Measurements from ENCODE around the gene ERG.

The ERG gene

GRCh38 chr21:38420140-38420539 lies 78.1 kb downstream of the ERG start:
- no peak overlapping the region for H3K4ac ChIP-seq (ENCODE audit: low read length)
- no peak overlapping the region for H2AFZ ChIP-seq (ENCODE audit: low read length)
- no peak overlapping the region for H2BK15ac ChIP-seq (ENCODE audit: low read length)
- H4K91ac ChIP-seq (ENCODE audit: low read depth, low read length, poor library complexity) = no peak overlapping the region
- H2BK5ac ChIP-seq (ENCODE audit: low read length) = no peak overlapping the region
- peaks cover 0 to 5% (median 0%) of the 10 kb centered on the region in 3 experiments for H3K27me3 ChIP-seq (ENCODE audit: control insufficient read depth in 3 of 3, insufficient read depth in 3 of 3, low read depth in 1 of 3, low read length in 3 of 3)
- H3K23ac ChIP-seq (ENCODE audit: low read depth, low read length, poor library complexity) = no peak overlapping the region
- no CpG with 5 or more reads among the region's 3 CpGs for WGBS, 2 donors (ENCODE audit: extremely low coverage in 2 of 2, insufficient read length in 2 of 2, insufficient replicate concordance in 1 of 2)
- H3K9me3 ChIP-seq (replicated peaks in 1 of 2; ENCODE audit: control insufficient read depth in 2 of 2, insufficient read depth in 1 of 2, low read depth in 1 of 2, low read length in 2 of 2) = no peaks in the 10 kb centered on the region
- H2BK120ac ChIP-seq (ENCODE audit: low read depth, low read length) = no peak overlapping the region
- H4K8ac ChIP-seq (ENCODE audit: low read depth, low read length) = no peak overlapping the region
- no peaks in the 10 kb centered on the region for H3K79me1 ChIP-seq (ENCODE audit: low read depth, low read length)
- no peaks in the 10 kb centered on the region for H3K36me3 ChIP-seq (replicated peaks in 1 of 2; ENCODE audit: control insufficient read depth in 2 of 2, insufficient read depth in 2 of 2, low read length in 2 of 2)
- no peak overlapping the region for H2BK12ac ChIP-seq (ENCODE audit: low read length)
- H2AK5ac ChIP-seq (ENCODE audit: low read depth, low read length) = no peak overlapping the region
- H3K4me1 ChIP-seq (ENCODE audit: control insufficient read depth in 2 of 2, insufficient read depth in 1 of 2, low read depth in 1 of 2, low read length in 2 of 2) = peaks cover 0 to 8% of the 10 kb centered on the region in 2 donors
- H3K14ac ChIP-seq (ENCODE audit: low read length) = no peak overlapping the region
- H3K4me3 ChIP-seq (ENCODE audit: low read length in 2 of 2) = no peak overlapping the region
- no peak overlapping the region for H3K18ac ChIP-seq (ENCODE audit: low read length)
- no peak overlapping the region for H3K4me2 ChIP-seq (ENCODE audit: insufficient read depth, low read length, poor library complexity, severe bottlenecking)
- H3K9ac ChIP-seq (ENCODE audit: low read depth, low read length, poor library complexity) = no peak overlapping the region
- DNase-seq (ENCODE audit: low spot score) = no peak
- no peak overlapping the region for H3K27ac ChIP-seq (replicated peaks; ENCODE audit: low read length)

- no peak for DNase-seq (ENCODE audit: low spot score)
- no CpG with 5 or more reads among the region's 5 CpGs for WGBS, 2 donors (ENCODE audit: extremely low coverage in 2 of 2, insufficient read length in 2 of 2, insufficient replicate concordance in 1 of 2)
- Histone ChIP-seq H4K91ac (ENCODE audit: low read depth, low read length, poor library complexity) (no peak overlapping the region), H2BK12ac (ENCODE audit: low read length) (no peak overlapping the region), H3K27me3 (ENCODE audit: control insufficient read depth in 3 of 3, insufficient read depth in 3 of 3, low read depth in 1 of 3, low read length in 3 of 3) (peaks cover 0 to 5% (median 0%) of the 10 kb centered on the region in 3 experiments), H3K4ac (ENCODE audit: low read length) (no peak overlapping the region), H2AK5ac (ENCODE audit: low read depth, low read length) (no peak overlapping the region), H3K9ac (ENCODE audit: low read depth, low read length, poor library complexity) (no peak overlapping the region), H2AFZ (ENCODE audit: low read length) (no peak overlapping the region), H3K79me1 (ENCODE audit: low read depth, low read length) (no peaks in the 10 kb centered on the region), H3K4me3 (ENCODE audit: low read length in 2 of 2) (no peak overlapping the region), H3K9me3 (replicated peaks in 1 of 2; ENCODE audit: control insufficient read depth in 2 of 2, insufficient read depth in 1 of 2, low read depth in 1 of 2, low read length in 2 of 2) (peaks cover 0 to 1% of the 10 kb centered on the region in 2 donors), H3K14ac (ENCODE audit: low read length) (no peak overlapping the region), H3K27ac (replicated peaks; ENCODE audit: low read length) (no peak overlapping the region), H3K18ac (ENCODE audit: low read length) (no peak overlapping the region), H2BK5ac (ENCODE audit: low read length) (no peak overlapping the region), H3K23ac (ENCODE audit: low read depth, low read length, poor library complexity) (no peak overlapping the region), H3K36me3 (replicated peaks in 1 of 2; ENCODE audit: control insufficient read depth in 2 of 2, insufficient read depth in 2 of 2, low read length in 2 of 2) (no peaks in the 10 kb centered on the region), H3K4me2 (ENCODE audit: insufficient read depth, low read length, poor library complexity, severe bottlenecking) (no peak overlapping the region), H3K4me1 (ENCODE audit: control insufficient read depth in 2 of 2, insufficient read depth in 1 of 2, low read depth in 1 of 2, low read length in 2 of 2) (no peaks in the 10 kb centered on the region), H4K8ac (ENCODE audit: low read depth, low read length) (no peak overlapping the region), H2BK120ac (ENCODE audit: low read depth, low read length) (no peak overlapping the region), H2BK15ac (ENCODE audit: low read length) (no peak overlapping the region)
These were observed 80.6 kb downstream of the ERG start for GRCh38 chr21:38417726-38418125.

- no peak overlapping the region for H3K4me3 ChIP-seq (ENCODE audit: low read length in 2 of 2)
- H2BK12ac ChIP-seq (ENCODE audit: low read length) = no peak overlapping the region
- no peak overlapping the region for H3K18ac ChIP-seq (ENCODE audit: low read length)
- no peak overlapping the region for H3K23ac ChIP-seq (ENCODE audit: low read depth, low read length, poor library complexity)
- no peaks in the 10 kb centered on the region for H3K36me3 ChIP-seq (replicated peaks in 1 of 2; ENCODE audit: control insufficient read depth in 2 of 2, insufficient read depth in 2 of 2, low read length in 2 of 2)
- no peak overlapping the region for H2AFZ ChIP-seq (ENCODE audit: low read length)
- H3K4ac ChIP-seq (ENCODE audit: low read length) = no peak overlapping the region
- H3K9ac ChIP-seq (ENCODE audit: low read depth, low read length, poor library complexity) = no peak overlapping the region
- no CpG with 5 or more reads among the region's 10 CpGs for WGBS, 2 donors (ENCODE audit: extremely low coverage in 2 of 2, insufficient read length in 2 of 2, insufficient replicate concordance in 1 of 2)
- H3K4me1 ChIP-seq (ENCODE audit: control insufficient read depth in 2 of 2, insufficient read depth in 1 of 2, low read depth in 1 of 2, low read length in 2 of 2) = no peaks in the 10 kb centered on the region
- no peak overlapping the region for H2BK5ac ChIP-seq (ENCODE audit: low read length)
- no peak overlapping the region for H2AK5ac ChIP-seq (ENCODE audit: low read depth, low read length)
- H4K91ac ChIP-seq (ENCODE audit: low read depth, low read length, poor library complexity) = no peak overlapping the region
- DNase-seq (ENCODE audit: low spot score) = no peak
- H3K9me3 ChIP-seq (replicated peaks in 1 of 2; ENCODE audit: control insufficient read depth in 2 of 2, insufficient read depth in 1 of 2, low read depth in 1 of 2, low read length in 2 of 2) = peaks cover 0 to 1% of the 10 kb centered on the region in 2 donors
- H4K8ac ChIP-seq (ENCODE audit: low read depth, low read length) = no peak overlapping the region
- no peak overlapping the region for H3K14ac ChIP-seq (ENCODE audit: low read length)
- no peaks in the 10 kb centered on the region for H3K27me3 ChIP-seq (ENCODE audit: control insufficient read depth in 3 of 3, insufficient read depth in 3 of 3, low read depth in 1 of 3, low read length in 3 of 3)
- no peak overlapping the region for H3K4me2 ChIP-seq (ENCODE audit: insufficient read depth, low read length, poor library complexity, severe bottlenecking)
- H3K27ac ChIP-seq (replicated peaks; ENCODE audit: low read length) = no peak overlapping the region
- no peak overlapping the region for H2BK120ac ChIP-seq (ENCODE audit: low read depth, low read length)
- H3K79me1 ChIP-seq (ENCODE audit: low read depth, low read length) = no peaks in the 10 kb centered on the region
- H2BK15ac ChIP-seq (ENCODE audit: low read length) = no peak overlapping the region
These were observed 81.5 kb downstream of the ERG start for GRCh38 chr21:38416791-38417190.

GRCh38 chr21:38413958-38414548 lies 84.2 kb downstream of the ERG start:
- no peaks in the 10 kb centered on the region for H3K27me3 ChIP-seq (ENCODE audit: control insufficient read depth in 3 of 3, insufficient read depth in 3 of 3, low read depth in 1 of 3, low read length in 3 of 3)
- H2BK120ac ChIP-seq (ENCODE audit: low read depth, low read length) = no peak overlapping the region
- no CpG with 5 or more reads among the region's 3 CpGs for WGBS, 2 donors (ENCODE audit: extremely low coverage in 2 of 2, insufficient read length in 2 of 2, insufficient replicate concordance in 1 of 2)
- no peaks in the 10 kb centered on the region for H3K4me1 ChIP-seq (ENCODE audit: control insufficient read depth in 2 of 2, insufficient read depth in 1 of 2, low read depth in 1 of 2, low read length in 2 of 2)
- H2BK5ac ChIP-seq (ENCODE audit: low read length) = no peak overlapping the region
- no peak overlapping the region for H2BK15ac ChIP-seq (ENCODE audit: low read length)
- H4K8ac ChIP-seq (ENCODE audit: low read depth, low read length) = no peak overlapping the region
- H2AFZ ChIP-seq (ENCODE audit: low read length) = no peak overlapping the region
- no peak overlapping the region for H3K14ac ChIP-seq (ENCODE audit: low read length)
- DNase-seq (ENCODE audit: low spot score) = no peak
- no peak overlapping the region for H3K9ac ChIP-seq (ENCODE audit: low read depth, low read length, poor library complexity)
- H3K23ac ChIP-seq (ENCODE audit: low read depth, low read length, poor library complexity) = no peak overlapping the region
- no peak overlapping the region for H3K27ac ChIP-seq (replicated peaks; ENCODE audit: low read length)
- H2BK12ac ChIP-seq (ENCODE audit: low read length) = no peak overlapping the region
- no peak overlapping the region for H3K4me3 ChIP-seq (ENCODE audit: low read length in 2 of 2)
- H3K4ac ChIP-seq (ENCODE audit: low read length) = no peak overlapping the region
- H2AK5ac ChIP-seq (ENCODE audit: low read depth, low read length) = no peak overlapping the region
- H4K91ac ChIP-seq (ENCODE audit: low read depth, low read length, poor library complexity) = no peak overlapping the region
- H3K4me2 ChIP-seq (ENCODE audit: insufficient read depth, low read length, poor library complexity, severe bottlenecking) = no peak overlapping the region
- no peaks in the 10 kb centered on the region for H3K36me3 ChIP-seq (replicated peaks in 1 of 2; ENCODE audit: control insufficient read depth in 2 of 2, insufficient read depth in 2 of 2, low read length in 2 of 2)
- H3K79me1 ChIP-seq (ENCODE audit: low read depth, low read length) = no peaks in the 10 kb centered on the region
- H3K9me3 ChIP-seq (replicated peaks in 1 of 2; ENCODE audit: control insufficient read depth in 2 of 2, insufficient read depth in 1 of 2, low read depth in 1 of 2, low read length in 2 of 2) = peaks cover 0 to 1% of the 10 kb centered on the region in 2 donors
- no peak overlapping the region for H3K18ac ChIP-seq (ENCODE audit: low read length)
